GM18867 (cell line): ENCODE data around the gene MATK.
"Not testable (repeated sequence)": the region's sequence is repeated elsewhere in the genome, so short reads cannot be mapped to it uniquely, and the experiment has no call there.

Experiments
- ATAC-seq: cut with Tn5 transposase; IDR thresholded peaks from one replicate; pipeline ENCODE4 v1.9.1; 2021; ENCODE audit warnings: mild to moderate bottlenecking, moderate library complexity; ENCODE audit not compliant: unreplicated experiment

The MATK gene

GRCh38 chr19:3757705-3758104 lies 28.5 kb downstream of the MATK start:
- ATAC-seq = not testable (repeated sequence)

DNA sequence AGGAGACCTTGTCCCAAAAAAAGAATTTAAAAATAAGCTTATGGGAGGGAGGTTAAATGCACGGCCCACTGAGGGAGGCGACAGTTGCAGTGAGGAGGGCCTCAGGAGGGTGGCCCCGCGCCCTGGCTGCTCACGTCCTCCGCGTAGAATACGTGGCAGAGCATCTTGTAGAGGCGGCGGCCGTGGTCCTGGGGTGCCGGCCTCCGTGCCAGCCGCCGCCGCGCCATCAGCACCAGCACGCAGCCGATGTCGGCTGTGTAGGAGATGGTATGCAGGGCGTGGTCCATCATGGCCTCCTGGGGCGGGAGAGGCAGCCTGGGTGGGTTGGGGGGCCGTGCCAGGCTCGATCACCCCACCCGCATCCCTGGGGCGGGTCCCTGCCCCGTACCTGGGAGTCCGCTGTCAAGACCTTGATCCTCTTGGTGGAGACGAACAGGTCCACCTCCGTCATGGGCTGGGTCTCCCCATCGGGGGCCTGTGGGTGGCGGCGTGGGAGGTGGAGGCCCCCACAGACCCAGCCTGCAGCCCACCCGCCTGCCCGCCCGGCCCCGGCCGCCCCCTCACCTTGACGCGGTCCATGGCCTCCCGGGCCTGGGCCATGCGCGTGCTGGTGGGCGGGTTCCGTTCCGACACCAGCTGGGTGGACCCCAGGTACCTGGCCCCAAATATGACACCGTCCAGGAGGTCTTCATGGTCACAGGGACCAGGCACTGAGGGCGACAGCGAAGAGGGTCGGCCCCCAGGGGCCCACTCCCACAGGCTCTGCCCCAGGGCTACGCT lies 32.4 kb downstream of the MATK start:
- ATAC-seq = no peak

- no peak for ATAC-seq
These were observed 33.7 kb downstream of the MATK start for GRCh38 chr19:3752492-3752891.

GRCh38 chr19:3751236-3751635 lies 34.9 kb downstream of the MATK start:
- no peak for ATAC-seq

GRCh38 chr19:3750211-3750610 lies 36.0 kb downstream of the MATK start:
- no peak for ATAC-seq

DNA sequence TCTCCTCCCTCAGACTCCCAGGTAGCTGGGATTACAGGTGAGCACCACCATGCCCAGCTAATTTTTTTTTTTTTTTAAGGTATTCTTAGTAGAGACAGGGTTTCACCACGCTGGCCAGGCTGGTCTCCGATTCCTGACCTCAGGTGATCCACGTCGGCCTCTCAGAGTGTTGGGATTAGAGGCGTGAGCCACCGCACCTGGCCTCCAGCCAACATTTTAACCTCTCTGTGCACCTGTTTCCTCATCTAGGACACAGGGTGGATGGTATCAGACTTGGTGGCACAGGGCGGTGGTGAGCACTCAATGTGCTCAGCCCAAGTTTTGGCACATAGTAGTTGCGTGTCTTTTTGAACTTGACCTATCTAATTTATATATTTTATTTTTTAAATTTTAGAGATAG lies 37.2 kb downstream of the MATK start:
- no peak for ATAC-seq

- ATAC-seq = no peak
These were observed 39.7 kb downstream of the MATK start for GRCh38 chr19:3746371-3747056.

DNA sequence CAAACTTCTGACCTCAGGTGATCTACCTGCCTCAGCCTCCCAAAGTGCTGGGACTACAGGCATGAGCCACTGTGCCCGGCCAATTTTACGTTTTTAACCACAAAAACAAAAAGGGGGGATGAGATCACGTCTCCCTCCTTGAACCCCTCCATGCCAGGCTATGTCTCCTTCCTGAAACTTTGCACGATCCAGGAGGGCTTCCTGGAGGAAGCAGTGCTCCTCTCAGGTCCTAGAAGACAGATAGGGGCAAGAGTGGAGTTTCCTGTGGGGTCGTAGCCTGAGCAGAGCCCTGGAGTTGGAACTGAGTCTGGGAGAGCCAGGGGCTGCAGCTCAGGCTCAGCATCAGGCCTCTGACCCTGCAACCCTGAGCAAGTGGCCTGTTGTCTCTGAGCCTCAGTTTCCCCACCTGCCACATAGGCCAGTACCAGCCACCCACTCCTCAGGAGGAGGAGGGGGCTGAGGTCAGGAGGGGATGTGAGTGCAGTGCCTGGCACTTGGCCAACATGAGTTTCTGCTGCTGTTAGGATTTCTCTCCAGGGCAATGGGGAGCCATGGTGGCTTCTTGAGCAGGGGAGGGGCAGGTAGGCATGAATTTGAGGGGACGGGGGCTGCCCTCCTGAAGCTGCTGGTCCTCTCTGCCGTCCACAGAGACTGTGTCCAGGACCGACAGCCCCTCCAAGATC lies 40.7 kb downstream of the MATK start:
- no peak for ATAC-seq

GRCh38 chr19:3743486-3743885 lies 42.7 kb downstream of the MATK start:
- no peak for ATAC-seq

GRCh38 chr19:3740431-3740830 lies 45.8 kb downstream of the MATK start:
- ATAC-seq = no peak

GRCh38 chr19:3738477-3739220 lies 47.5 kb downstream of the MATK start:
- ATAC-seq = no peak

DNA sequence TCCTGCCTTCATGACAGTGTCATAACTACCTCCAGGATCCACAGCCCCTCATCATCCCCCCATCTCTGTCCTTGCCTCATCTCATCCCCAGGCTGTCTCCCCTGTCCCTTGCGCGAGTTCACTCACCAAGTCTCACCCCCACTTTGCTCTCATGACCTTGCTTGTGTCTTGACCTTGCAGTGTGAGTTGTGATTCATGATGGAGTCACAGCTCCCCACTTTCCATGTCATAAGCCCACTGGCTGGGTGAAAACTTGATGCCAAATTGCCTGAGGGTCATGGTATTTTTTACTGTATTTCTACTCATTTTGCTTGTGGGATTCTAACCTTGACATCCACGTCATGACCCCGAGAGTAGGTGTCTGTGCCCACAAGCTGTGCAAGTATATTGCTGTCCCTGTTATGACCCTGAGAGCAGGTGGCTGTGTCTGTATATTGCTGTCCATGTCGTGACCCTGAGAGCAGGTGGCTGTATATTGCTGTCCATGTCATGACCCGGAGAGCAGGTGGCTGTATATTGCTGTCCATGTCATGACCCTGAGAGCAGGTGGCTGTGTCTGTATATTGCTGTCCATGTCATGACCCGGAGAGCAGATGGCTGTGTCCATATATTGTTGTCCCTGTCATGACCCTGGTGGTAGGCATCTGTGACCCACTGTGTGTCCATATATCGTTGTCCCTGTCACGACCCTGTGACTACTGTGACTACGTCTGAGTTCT lies 48.5 kb downstream of the MATK start:
- ATAC-seq = no peak

DNA sequence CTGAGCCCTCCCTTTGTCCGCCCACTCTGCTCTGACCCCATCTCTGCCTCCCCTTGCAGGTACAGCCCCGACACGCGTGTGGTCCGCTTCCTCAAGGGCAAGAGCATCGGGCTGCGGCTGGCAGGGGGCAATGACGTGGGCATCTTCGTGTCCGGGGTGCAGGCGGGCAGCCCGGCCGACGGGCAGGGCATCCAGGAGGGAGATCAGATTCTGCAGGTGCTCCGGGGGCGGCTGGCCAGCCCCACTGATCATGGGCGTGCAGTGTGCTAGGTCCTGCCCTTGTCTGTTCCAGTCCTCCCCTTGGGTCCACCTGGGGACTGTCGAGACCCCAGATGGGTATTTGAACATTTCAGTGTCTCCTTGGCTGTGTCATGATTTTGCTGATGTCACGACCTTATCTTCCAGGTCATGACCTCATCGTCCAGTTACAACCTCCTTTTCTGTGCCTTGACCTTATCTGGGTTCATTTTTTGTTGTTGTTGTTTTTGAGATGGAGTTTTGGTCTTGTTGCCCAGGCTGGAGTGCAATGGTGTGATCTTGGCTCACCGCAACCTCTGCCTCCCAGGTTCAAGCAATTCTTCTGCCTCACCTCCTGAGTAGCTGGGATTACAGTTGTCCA lies 50.0 kb downstream of the MATK start:
- ATAC-seq = no peak

GRCh38 chr19:3734310-3734600 lies 51.9 kb downstream of the MATK start:
- no peak for ATAC-seq

GRCh38 chr19:3733549-3734309 lies 52.5 kb downstream of the MATK start:
- ATAC-seq = no peak

DNA sequence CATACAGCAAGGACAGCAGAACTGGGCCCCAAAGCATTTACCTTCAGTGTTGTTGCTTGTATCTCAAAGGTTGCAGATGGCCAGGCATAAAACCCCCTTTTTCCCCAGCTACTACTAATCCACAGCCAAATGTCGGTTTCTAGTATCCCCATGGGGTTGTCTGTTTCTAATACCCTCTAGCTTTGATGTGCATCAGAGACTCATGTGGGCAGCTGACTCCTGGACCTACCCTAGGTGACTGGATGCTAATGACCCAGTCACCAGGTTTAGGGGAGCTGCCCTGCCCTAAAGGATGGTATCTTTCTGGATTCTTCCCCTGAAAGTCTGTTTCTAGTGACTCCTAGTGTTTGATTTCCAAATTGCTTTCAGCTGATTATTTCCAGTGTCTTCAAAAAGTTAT lies 54.1 kb downstream of the MATK start:
- ATAC-seq = no peak

DNA sequence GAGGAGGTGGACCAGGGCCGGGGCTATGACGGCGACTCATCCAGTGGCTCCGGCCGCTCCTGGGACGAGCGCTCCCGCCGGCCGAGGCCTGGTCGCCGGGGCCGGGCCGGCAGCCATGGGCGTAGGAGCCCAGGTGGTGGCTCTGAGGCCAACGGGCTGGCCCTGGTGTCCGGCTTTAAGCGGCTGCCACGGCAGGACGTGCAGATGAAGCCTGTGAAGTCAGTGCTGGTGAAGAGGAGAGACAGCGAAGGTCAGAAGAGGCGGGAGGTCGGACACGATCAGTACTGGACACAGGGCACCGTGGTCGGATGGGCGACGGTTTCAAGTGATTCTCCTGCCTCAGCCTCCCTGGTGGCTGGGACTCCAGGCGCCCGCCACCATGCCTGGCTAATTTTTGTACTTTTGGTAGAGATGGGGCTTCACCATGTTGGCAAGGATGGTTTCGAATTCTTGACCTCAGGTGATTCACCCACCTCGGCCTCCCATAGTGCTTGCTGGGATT lies 55.7 kb downstream of the MATK start:
- ATAC-seq = no peak
